Parathyroid adenoma (tissue), 2 donors: ENCODE measurements around the gene CELA1.
"Not testable (repeated sequence)": the region's sequence is repeated elsewhere in the genome, so short reads cannot be mapped to it uniquely, and the experiment has no call there.

Source experiments
- H2AFZ ChIP-seq: fragments of 300-600 bp; sonication (generic); one replicate; pipeline ENCODE4 v1.7.0; 2017; ENCODE audit warnings: antibody characterized with exemption, mild to moderate bottlenecking
- H3K27ac ChIP-seq: fragments of 300-600 bp; sonication (generic); one replicate; pipeline ENCODE4 v1.7.0; 2017
- H3K27me3 ChIP-seq: fragments of 300-600 bp; sonication (generic); one replicate; pipeline ENCODE4 v1.7.0; 2017; ENCODE audit warnings: low read length; ENCODE audit not compliant: control insufficient read depth, insufficient read depth
- H3K36me3 ChIP-seq: fragments of 300-600 bp; sonication (generic); one replicate; pipeline ENCODE4 v1.7.0; 2017; ENCODE audit warnings: low read length; ENCODE audit not compliant: control insufficient read depth, insufficient read depth
- H3K4me1 ChIP-seq: fragments of 300-600 bp; sonication (generic); one replicate; pipeline ENCODE4 v1.7.0; 2017; ENCODE audit warnings: control low read depth
- H3K4me2 ChIP-seq: fragments of 300-600 bp; sonication (generic); one replicate; pipeline ENCODE4 v1.7.0; 2017; ENCODE audit warnings: low read length
- H3K4me3 ChIP-seq: fragments of 300-600 bp; sonication (generic); one replicate; pipeline ENCODE4 v1.7.0; 2017; ENCODE audit warnings: low read depth, low read length
- H3K79me2 ChIP-seq: fragments of 300-600 bp; sonication (generic); one replicate; pipeline ENCODE4 v1.7.0; 2017; ENCODE audit warnings: control low read depth
- H3K9ac ChIP-seq: fragments of 300-600 bp; sonication (generic); one replicate; pipeline ENCODE4 v1.7.0; 2017; ENCODE audit warnings: mild to moderate bottlenecking
- H3K9me3 ChIP-seq: fragments of 300-600 bp; sonication (generic); one replicate; pipeline ENCODE4 v1.7.0; 2017; ENCODE audit warnings: low read length; ENCODE audit not compliant: control insufficient read depth
- TF ChIP-seq, protein P1 (sequence below): fragments of 300-600 bp; sonication (generic); IDR thresholded peaks from one replicate; pipeline ENCODE4 v1.7.0; 2017; ENCODE audit warnings: antibody characterized with exemption, mild to moderate bottlenecking
- donor health status: primary hyperparathyroidism.

CELA1 gene

DNA sequence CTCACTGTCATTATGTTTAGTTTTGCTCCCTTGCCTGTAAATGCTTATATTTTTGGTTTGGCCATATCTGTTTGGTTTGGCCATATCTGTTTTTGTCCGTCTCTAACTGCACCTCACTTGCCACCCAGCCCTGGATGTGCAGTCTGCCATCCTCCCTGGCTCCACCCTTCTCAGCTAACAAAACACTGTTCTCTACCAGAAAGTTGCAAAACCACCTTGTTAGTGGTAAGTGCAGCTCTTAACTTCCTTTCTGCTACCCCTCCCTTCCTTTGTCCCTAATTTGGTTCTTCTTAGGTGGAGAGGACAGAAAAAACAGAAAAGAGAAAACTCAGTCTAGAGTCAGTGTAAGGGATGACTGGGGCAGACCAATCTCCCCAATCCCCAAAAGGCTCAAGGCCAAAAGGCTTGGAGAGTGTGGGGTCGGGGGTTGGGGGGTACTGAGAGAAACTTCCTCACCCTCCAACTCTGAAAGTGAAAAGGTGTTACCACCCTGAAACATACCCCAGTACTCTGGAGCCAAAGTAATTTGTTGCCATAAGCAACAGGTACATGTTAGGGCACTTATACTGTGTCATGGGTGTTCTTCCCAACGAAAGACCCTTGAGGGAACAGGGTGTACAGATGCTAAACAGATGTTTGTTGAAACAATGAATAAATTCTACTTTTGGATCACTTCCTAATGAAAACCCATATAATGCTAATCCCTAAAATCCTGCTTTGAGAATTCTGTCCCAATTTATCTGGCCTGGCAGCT, 27.5 kb downstream of the CELA1 start:
- Histone ChIP-seq H3K27ac (no peak overlapping the region), H3K4me1 (no peaks in the 10 kb centered on the region)

DNA sequence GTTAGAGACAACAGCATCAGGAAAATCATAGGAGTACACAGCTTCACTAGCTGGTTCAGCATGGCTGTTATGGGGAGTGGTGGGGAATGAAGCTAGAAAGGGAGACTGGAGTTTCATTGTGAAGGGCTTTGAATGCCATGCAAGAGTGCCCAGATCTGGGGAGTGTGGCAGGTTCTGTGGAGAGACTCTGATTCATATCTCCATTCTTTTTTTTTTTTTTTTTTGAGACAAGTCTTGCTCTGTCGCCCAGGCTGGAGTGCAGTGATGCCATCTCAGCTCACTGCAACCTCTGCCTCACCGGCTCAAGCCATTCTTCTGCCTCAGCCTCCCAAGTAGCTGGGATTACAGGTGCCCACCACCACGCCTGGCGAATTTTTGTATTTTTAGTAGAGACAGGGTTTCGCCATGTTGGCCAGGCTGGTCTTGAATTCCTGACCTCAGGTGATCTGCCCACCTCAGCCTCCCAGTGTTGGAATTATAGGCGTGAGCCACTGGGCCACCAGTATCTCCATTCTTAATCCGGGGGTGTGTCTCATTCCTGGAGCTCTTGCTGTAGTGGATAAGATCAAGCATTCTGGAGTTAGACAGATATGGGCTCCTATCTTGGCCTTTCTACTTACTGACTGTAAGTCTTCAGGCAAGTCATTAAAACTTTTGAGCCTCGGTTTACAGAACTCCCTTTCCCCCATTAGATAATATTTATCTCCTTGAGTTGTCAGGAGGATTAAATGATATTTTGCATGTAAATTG, 28.2 kb downstream of the CELA1 start:
- H3K9ac ChIP-seq, H3K27ac ChIP-seq: not testable (repeated sequence)

More for the DNA sequence above, 27.5 kb downstream of the CELA1 start:
- Histone ChIP-seq H3K4me3 (no peak overlapping the region), H3K4me2 (no peak overlapping the region), H3K9ac (no peak overlapping the region), H3K79me2 (no peaks in the 10 kb centered on the region), H3K27me3 (no peaks in the 10 kb centered on the region), H2AFZ (no peak overlapping the region), H3K9me3 (no peaks in the 10 kb centered on the region), H3K36me3 (no peaks in the 10 kb centered on the region)
- TF ChIP-seq, protein P1, sequence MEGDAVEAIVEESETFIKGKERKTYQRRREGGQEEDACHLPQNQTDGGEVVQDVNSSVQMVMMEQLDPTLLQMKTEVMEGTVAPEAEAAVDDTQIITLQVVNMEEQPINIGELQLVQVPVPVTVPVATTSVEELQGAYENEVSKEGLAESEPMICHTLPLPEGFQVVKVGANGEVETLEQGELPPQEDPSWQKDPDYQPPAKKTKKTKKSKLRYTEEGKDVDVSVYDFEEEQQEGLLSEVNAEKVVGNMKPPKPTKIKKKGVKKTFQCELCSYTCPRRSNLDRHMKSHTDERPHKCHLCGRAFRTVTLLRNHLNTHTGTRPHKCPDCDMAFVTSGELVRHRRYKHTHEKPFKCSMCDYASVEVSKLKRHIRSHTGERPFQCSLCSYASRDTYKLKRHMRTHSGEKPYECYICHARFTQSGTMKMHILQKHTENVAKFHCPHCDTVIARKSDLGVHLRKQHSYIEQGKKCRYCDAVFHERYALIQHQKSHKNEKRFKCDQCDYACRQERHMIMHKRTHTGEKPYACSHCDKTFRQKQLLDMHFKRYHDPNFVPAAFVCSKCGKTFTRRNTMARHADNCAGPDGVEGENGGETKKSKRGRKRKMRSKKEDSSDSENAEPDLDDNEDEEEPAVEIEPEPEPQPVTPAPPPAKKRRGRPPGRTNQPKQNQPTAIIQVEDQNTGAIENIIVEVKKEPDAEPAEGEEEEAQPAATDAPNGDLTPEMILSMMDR = no peak

DNA sequence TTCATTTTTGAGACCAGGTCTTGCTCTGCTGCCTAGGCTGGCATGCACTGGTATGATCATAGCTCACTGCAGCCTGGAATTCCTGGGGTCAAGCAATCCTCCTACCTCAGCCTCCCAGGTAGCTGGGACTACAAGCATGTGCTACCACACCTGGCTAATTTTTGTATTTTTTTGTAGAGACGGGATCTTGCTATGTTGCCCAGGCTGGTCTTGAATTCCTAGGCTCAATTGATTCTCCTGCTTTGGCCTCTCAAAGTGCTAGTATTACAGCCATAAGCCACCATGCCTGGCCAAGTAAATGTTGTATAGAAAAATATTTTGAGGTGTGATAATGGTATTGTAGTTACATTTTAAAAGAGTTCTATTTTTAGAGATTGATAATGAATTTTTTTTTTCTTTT, 35.1 kb downstream of the CELA1 start:
- no peak overlapping the region for H3K27ac ChIP-seq
- H3K4me3 ChIP-seq = no peak overlapping the region
- H3K4me2 ChIP-seq = no peak overlapping the region
- no peaks in the 10 kb centered on the region for H3K36me3 ChIP-seq
- no peaks in the 10 kb centered on the region for H3K9me3 ChIP-seq
- no peaks in the 10 kb centered on the region for H3K27me3 ChIP-seq
- H3K9ac ChIP-seq = no peak overlapping the region
- H2AFZ ChIP-seq = no peak overlapping the region
- TF ChIP-seq, protein P1 = no peak
- no peaks in the 10 kb centered on the region for H3K79me2 ChIP-seq
- no peaks in the 10 kb centered on the region for H3K4me1 ChIP-seq

More for the DNA sequence above, 28.2 kb downstream of the CELA1 start:
- H2AFZ ChIP-seq, H3K27me3 ChIP-seq, H3K79me2 ChIP-seq, H3K4me1 ChIP-seq, H3K9me3 ChIP-seq, H3K36me3 ChIP-seq, H3K4me2 ChIP-seq, H3K4me3 ChIP-seq: not testable (repeated sequence)

DNA sequence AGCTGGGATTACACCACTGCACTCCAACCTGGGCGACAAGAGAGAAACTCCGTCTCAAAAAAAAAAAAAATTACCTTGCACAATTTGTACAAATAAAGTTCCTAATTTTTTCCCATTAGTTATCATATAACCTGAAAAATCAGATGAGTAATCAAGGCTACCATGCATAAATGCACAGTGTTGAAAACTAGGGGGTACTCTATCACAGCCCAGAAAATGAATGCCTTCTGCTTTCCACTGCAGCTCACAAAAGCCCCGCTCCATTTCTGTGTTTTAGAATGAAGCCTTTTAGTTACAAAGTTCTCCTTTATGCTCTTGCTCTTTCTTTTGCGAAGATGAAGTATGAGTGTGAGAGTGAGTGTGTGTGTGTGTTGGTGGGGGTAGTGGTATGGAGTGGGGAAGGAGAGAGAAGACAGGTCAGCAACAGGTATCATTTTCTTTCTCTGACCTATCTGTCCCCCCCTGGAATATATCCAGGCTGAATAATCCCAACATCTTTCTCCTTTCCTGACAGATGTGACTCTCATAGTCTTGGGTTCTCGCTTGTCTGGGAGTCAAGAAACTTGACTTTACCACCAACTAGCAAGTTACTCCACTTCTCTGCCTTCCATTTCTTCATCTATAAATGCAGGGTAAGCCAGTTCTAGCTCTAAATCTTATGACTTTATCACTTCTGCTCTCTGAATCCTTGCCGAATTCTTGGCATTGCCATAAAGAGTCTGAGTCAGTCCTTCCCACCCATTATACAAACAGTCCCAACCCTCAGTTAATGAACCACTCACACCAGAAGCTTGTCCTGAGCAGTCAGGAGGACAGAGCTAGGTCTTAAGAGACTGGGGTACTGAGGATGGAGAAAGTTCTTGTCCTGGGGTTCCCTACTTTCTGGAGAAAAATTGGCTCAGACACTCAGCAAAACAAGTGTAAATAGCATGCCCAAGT, 38.6 kb downstream of the CELA1 start:
- H3K36me3 ChIP-seq = no peaks in the 10 kb centered on the region
- H3K27ac ChIP-seq = no peak overlapping the region
- no peaks in the 10 kb centered on the region for H3K4me1 ChIP-seq
- H3K79me2 ChIP-seq = no peaks in the 10 kb centered on the region
- TF ChIP-seq, protein P1 = no peak
- H3K4me3 ChIP-seq = no peak overlapping the region
- no peak overlapping the region for H3K4me2 ChIP-seq
- H3K9ac ChIP-seq = no peak overlapping the region
- peak overlapping the region; percentile 11 for H2AFZ ChIP-seq
- H3K9me3 ChIP-seq = no peaks in the 10 kb centered on the region
- no peaks in the 10 kb centered on the region for H3K27me3 ChIP-seq

DNA sequence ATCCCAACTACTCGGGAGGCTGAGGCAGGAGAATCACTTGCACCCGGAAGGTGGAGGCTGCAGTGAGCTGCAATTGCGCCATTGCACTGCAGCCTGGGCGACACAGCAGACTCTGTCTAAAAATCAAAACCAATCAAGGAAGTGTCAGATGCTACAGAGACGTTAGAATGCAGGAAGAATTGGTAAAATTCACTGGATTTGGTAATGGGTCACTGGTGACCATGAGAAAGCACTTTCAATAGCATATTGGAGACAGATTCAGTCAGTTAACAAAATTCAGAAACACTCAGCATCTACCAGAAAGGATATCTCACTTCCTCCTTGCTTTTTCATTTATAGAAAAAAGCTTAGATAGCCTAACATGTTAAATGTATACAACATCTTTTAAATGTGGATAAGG, 40.0 kb downstream of the CELA1 start:
- Histone ChIP-seq H3K9me3 (no peaks in the 10 kb centered on the region), H3K9ac (no peak overlapping the region), H3K79me2 (no peaks in the 10 kb centered on the region), H3K36me3 (no peaks in the 10 kb centered on the region), H2AFZ (no peak overlapping the region), H3K4me3 (no peak overlapping the region), H3K27ac (no peak overlapping the region), H3K27me3 (no peaks in the 10 kb centered on the region), H3K4me2 (no peak overlapping the region), H3K4me1 (no peaks in the 10 kb centered on the region)
- TF ChIP-seq, protein P1 = no peak

DNA sequence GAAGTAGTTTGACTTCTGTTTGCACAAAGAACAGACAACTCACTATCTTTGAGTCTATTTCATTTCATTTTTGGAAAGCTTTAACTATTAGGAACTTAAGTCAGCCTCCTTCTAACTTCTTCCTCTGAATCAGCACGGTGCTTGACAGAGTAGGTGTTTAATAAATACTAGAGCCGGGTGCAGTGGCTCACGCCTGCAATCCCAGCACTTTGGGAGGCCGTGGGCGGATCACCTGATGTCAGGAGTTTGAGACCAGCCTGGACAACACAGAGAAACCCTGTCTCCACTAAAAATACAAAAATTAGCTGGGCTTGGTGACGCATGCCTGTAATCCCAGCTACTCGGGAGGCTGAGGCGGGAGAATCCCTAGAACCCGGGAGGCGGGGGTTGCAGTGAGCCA, 45.7 kb downstream of the CELA1 start:
- not testable (repeated sequence) for H3K36me3 ChIP-seq

More for the DNA sequence above, 45.7 kb downstream of the CELA1 start:
- not testable (repeated sequence) for H2AFZ ChIP-seq, H3K79me2 ChIP-seq, H3K9me3 ChIP-seq, H3K27ac ChIP-seq, H3K4me3 ChIP-seq, H3K4me1 ChIP-seq, H3K4me2 ChIP-seq, H3K9ac ChIP-seq, H3K27me3 ChIP-seq
